GM21515 (cell line): ENCODE measurements around the gene SLC32A1.

Experiments
- ATAC-seq: cut with Tn5 transposase; IDR thresholded peaks from one replicate; pipeline ENCODE4 v1.9.1; 2021; ENCODE audit not compliant: unreplicated experiment

The SLC32A1 gene

GRCh38 chr20:38725148-38725901, 1.0 kb downstream of the SLC32A1 start:
- ATAC-seq, result no peak

- no peak for ATAC-seq
These were observed 1.9 kb downstream of the SLC32A1 start for GRCh38 chr20:38725931-38726803.

GRCh38 chr20:38726804-38727606, 2.7 kb downstream of the SLC32A1 start:
- ATAC-seq, result no peak

GRCh38 chr20:38727607-38728190, 3.4 kb downstream of the SLC32A1 start:
- ATAC-seq, result no peak

GRCh38 chr20:38728191-38728781, 4.0 kb downstream of the SLC32A1 start:
- no peak for ATAC-seq

- no peak for ATAC-seq
These were observed 4.8 kb downstream of the SLC32A1 start for GRCh38 chr20:38728911-38729642.

- ATAC-seq, result no peak
These were observed 5.5 kb downstream of the SLC32A1 start for GRCh38 chr20:38729767-38730166.

GRCh38 chr20:38730167-38730988, 6.1 kb downstream of the SLC32A1 start:
- ATAC-seq, result no peak

- no peak for ATAC-seq
These were observed 6.9 kb downstream of the SLC32A1 start for GRCh38 chr20:38730989-38731737.

GRCh38 chr20:38731738-38732113, 7.4 kb downstream of the SLC32A1 start:
- ATAC-seq, result no peak

- no peak for ATAC-seq
These were observed 8.7 kb downstream of the SLC32A1 start for GRCh38 chr20:38732981-38733380.

GRCh38 chr20:38735172-38735571, 10.9 kb downstream of the SLC32A1 start:
- ATAC-seq, result no peak

GRCh38 chr20:38737887-38738286, 13.6 kb downstream of the SLC32A1 start:
- ATAC-seq, result no peak

GRCh38 chr20:38745757-38746156, 21.5 kb downstream of the SLC32A1 start:
- no peak for ATAC-seq

GRCh38 chr20:38747495-38748096, 23.3 kb downstream of the SLC32A1 start:
- no peak for ATAC-seq

GRCh38 chr20:38748097-38748860, 24.0 kb downstream of the SLC32A1 start, which contains the start of gene ACTR5:
ACTR5 (plus strand) TSS chr20:38748460; CDS start chr20:38748479, 19 bp downstream.
- ATAC-seq, result peak; percentile 87

GRCh38 chr20:38748861-38749149, 24.5 kb downstream of the SLC32A1 start:
- ATAC-seq, result peak; percentile 21
